HG02885 (cell line): Measurements from ENCODE around the gene PDZK1.
A peak's percentile ranks its signal among the peaks of the same experiment; 100 is the strongest.
"Not testable (repeated sequence)": the region's sequence is repeated elsewhere in the genome, so short reads cannot be mapped to it uniquely, and the experiment has no call there.

Experiments used
- ATAC-seq: cut with Tn5 transposase; IDR thresholded peaks from one replicate; pipeline ENCODE4 v1.9.1; 2021; ENCODE audit warnings: mild to moderate bottlenecking; ENCODE audit not compliant: unreplicated experiment, poor library complexity

PDZK1 gene

DNA sequence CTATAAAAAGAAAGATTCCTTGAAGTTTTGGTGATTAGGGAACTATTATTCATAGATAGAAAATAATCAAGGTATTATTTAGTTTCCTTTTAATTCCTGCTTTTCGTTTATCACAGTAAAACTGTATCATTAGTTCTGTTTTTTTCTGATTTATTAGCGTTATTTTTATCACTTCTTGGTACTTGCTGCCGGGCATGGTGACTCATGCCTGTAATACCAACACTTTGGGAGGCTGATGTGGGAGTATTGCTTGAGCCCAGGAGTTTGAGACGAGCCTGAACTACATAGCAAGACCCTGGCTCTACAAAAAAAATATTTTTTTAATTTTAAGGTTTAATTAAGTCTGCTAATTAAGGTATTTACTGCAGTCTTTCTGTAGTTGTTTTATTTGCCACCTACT lies 42.2 kb downstream of the PDZK1 start:
- not testable (repeated sequence) for ATAC-seq

DNA sequence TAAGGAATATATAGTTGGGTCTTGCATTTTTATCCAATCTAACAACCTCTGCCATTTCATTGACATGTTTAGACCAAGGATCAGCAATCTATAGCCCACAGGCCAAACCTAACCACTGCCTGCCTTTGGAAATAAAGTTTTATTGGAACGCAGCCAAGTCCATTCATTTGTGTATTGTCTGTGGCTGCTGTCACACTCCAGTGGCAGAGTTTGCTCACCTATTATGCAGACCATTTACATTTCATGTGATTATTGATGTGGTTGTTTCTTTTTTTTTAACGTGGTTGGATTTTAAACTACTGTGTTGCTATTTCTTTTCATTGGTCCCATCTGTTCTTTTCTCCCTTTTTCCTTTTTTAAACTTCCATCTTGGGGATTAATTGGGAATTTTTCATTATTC lies 44.7 kb downstream of the PDZK1 start:
- not testable (repeated sequence) for ATAC-seq

DNA sequence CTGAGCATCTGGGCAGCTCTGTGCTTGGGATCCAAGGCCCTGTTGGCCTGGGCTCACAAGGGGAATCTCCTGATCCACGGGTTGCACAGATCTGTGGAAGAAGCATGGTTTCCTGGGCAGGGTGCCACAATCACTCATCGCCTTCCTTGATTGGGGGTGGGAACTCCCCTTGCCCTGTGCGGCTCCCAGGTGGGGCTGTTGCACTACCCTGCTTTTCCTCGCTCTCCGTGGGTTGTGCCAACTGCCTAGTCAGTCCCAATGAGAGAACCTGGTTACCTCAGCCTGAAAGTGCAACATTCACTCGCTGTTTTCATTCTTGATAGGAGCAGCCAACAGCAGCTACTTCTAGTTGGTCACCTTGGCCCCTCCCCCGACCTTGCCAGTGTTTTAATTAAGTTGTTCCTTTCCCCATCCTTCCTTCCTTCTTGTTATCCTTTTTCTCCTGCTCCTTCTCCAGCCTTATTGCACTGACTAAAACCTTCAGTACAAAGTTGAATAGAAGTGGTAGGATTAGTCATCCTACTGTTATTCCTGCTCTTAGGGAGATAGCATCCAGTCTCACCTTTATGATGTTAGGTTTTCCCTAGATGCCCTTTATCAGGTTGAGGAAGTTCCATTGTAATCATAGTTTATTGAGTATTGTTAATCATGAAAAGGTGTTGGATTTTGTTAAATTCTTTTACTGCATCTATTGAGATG lies 50.8 kb downstream of the PDZK1 start:
- not testable (repeated sequence) for ATAC-seq

DNA sequence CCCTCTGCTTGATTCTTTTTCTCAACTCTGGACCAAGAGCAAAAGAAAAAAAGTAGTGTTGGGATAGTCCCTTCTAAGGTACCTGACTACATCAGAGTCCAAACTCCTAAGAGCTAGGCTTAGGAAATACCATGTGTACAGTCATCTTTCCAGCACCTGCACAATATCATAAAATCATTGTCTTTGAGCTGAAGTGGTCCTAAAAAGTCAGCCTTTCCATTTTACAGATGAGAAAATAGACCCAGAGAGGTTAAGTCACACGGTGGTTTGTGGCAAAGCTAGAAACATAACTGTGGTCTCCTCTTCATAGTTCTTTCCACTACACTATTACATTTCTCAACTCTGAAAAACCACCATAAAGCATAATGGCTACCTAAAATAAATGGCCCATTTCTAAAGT lies 63.2 kb downstream of the PDZK1 start:
- ATAC-seq: peak; percentile 59

GRCh38 chr1:145641886-145642285 lies 65.3 kb downstream of the PDZK1 start:
- not testable (repeated sequence) for ATAC-seq

- not testable (repeated sequence) for ATAC-seq
Observed at GRCh38 chr1:145636237-145636636, 70.9 kb downstream of the PDZK1 start.

GRCh38 chr1:145622177-145622576 lies 85.0 kb downstream of the PDZK1 start:
- not testable (repeated sequence) for ATAC-seq
